ENCODE measurements around the gene DHX40.
A peak's percentile ranks its signal among the peaks of the same experiment; 100 is the strongest.

DHX40 gene

DNA sequence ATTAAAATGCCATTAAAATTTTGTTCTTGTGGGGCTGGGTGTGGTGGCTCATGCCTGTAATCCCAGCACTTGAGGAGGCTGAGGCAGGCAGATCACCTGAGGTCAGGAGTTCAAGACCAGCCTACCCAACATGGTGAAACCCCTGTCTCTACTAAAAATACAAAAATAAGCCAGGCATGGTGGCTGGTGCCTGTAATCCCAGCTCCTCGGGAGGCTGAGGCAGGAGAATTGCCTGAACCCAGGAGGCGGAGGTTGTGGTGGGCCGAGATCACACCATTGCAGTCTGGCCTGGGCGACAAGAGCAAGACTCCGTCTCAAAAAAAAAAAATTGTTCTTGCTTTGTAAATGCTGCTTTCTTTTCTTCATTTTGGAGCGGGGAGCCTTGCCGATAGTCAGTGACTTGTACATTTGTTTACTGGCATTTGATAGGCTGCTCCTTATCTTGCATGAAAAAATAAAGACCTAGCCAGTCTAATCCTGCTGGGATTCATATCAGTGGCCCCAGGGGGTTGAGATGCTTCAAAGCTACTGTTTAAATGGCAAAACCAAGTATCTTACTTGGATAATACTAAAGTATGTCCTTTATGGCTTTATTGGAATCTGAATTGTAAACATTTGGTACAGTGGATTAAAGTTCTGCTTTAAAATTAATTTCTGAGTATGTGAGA lies 51.0 kb downstream of the DHX40 start:
- peaks cover 37% of the 10 kb centered on the region for H3K79me2 ChIP-seq (ENCODE audit: insufficient read depth, low read length)
- H2AFZ ChIP-seq (ENCODE audit: low read depth, low read length) = no peak overlapping the region
- H3K9me3 ChIP-seq (ENCODE audit: insufficient read depth, low read length, severe bottlenecking) = no peaks in the 10 kb centered on the region
- no peak overlapping the region for H3K27ac ChIP-seq (ENCODE audit: low read length)
- peaks cover 3% of the 10 kb centered on the region; the same call in 1 of the 2 replicates for H3K36me3 ChIP-seq (ENCODE audit: insufficient read depth, low read length)
- no peak for TF ChIP-seq CTCF (IDR thresholded peaks at IDR 0.05; ENCODE audit: borderline replicate concordance, extremely low read depth, low read length, poor library complexity, severe bottlenecking)
- TF ChIP-seq EZH2 (IDR thresholded peaks at IDR 0.05; ENCODE audit: borderline replicate concordance, low read depth, low read length, severe bottlenecking) = no peak
- H3K4me2 ChIP-seq (ENCODE audit: insufficient read depth, low read length) = no peak overlapping the region
- H3K4me3 ChIP-seq (ENCODE audit: low read depth in 1 of 2, low read length in 2 of 2) = no peak overlapping the region
- H3K4me1 ChIP-seq (ENCODE audit: insufficient read depth, low read length) = peaks cover 23% of the 10 kb centered on the region
- DNase-seq (no peak), ATAC-seq (ENCODE audit: insufficient read depth, low read depth) (no peak)
- no peak overlapping the region for H3K9ac ChIP-seq (ENCODE audit: low read depth, low read length)
- peaks cover 8% of the 10 kb centered on the region for H4K20me1 ChIP-seq (ENCODE audit: insufficient read depth, low read length)
- H3K27me3 ChIP-seq (ENCODE audit: insufficient read depth, low read length, poor library complexity) = no peaks in the 10 kb centered on the region

DNA sequence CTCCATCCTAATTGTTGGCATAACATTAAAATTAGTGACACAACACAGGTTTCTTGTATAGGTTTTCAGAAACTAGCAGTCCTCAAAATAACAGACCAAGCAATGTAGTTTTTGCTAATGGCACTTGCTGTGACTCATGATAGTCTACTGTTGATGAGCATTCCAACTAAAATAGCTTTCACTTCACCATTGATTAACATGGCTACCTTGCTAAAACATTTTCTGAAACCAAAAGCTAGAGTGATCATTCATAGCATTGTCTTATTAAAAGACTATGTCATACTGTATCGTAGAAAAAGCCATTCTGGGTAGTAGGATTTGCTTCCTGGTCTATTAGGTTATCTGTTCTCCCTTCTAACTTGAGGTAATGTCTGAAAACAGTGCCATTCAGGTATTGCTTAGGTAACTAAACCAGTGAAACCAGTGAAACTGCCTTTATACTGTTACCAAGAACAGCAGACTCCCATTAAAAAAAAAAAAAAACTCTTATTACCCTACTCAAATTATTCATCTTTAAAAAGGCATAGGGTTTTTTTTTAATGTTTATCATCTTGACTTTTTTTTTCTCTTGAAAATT lies 51.8 kb downstream of the DHX40 start:
- Histone ChIP-seq H3K4me1 (ENCODE audit: insufficient read depth, low read length) (peaks cover 31% of the 10 kb centered on the region), H2AFZ (ENCODE audit: low read depth, low read length) (no peak overlapping the region), H3K27ac (ENCODE audit: low read length) (no peak overlapping the region), H3K36me3 (ENCODE audit: insufficient read depth, low read length) (peaks cover 3% of the 10 kb centered on the region; the same call in 1 of the 2 replicates), H3K27me3 (ENCODE audit: insufficient read depth, low read length, poor library complexity) (no peaks in the 10 kb centered on the region), H3K9me3 (ENCODE audit: insufficient read depth, low read length, severe bottlenecking) (no peaks in the 10 kb centered on the region), H3K4me2 (ENCODE audit: insufficient read depth, low read length) (peak overlapping the region; percentile 91), H3K79me2 (ENCODE audit: insufficient read depth, low read length) (peaks cover 46% of the 10 kb centered on the region), H4K20me1 (ENCODE audit: insufficient read depth, low read length) (peaks cover 16% of the 10 kb centered on the region), H3K4me3 (ENCODE audit: low read depth in 1 of 2, low read length in 2 of 2) (no peak overlapping the region), H3K9ac (ENCODE audit: low read depth, low read length) (no peak overlapping the region)
- no peak for DNase-seq
- TF ChIP-seq EZH2 (IDR thresholded peaks at IDR 0.05; ENCODE audit: borderline replicate concordance, low read depth, low read length, severe bottlenecking) = no peak
- no peak for TF ChIP-seq CTCF (IDR thresholded peaks at IDR 0.05; ENCODE audit: borderline replicate concordance, extremely low read depth, low read length, poor library complexity, severe bottlenecking)
- no peak for ATAC-seq (ENCODE audit: insufficient read depth, low read depth)

DNA sequence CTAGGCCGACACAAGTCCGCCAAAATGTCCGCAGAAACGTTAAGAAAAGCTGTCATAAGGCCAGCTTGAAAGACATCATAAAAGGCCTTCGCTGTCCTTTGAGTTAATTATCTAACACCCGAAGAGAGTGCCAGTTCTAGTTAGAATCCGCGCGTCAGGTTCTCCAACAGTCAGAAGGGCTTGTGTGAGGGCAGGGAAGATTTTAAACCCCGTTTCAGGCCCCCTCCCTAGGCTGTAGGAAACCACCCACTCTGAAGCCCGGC lies 53.6 kb downstream of the DHX40 start:
- Histone ChIP-seq H3K9ac (ENCODE audit: low read depth, low read length) (peak overlapping the region; percentile 81), H3K4me1 (ENCODE audit: insufficient read depth, low read length) (peaks cover 48% of the 10 kb centered on the region), H3K27me3 (ENCODE audit: insufficient read depth, low read length, poor library complexity) (no peaks in the 10 kb centered on the region), H2AFZ (ENCODE audit: low read depth, low read length) (peak overlapping the region; percentile 86), H3K4me2 (ENCODE audit: insufficient read depth, low read length) (peak overlapping the region; percentile 91), H3K9me3 (ENCODE audit: insufficient read depth, low read length, severe bottlenecking) (no peaks in the 10 kb centered on the region), H3K79me2 (ENCODE audit: insufficient read depth, low read length) (peaks cover 63% of the 10 kb centered on the region), H3K36me3 (ENCODE audit: insufficient read depth, low read length) (peaks cover 13% of the 10 kb centered on the region), H4K20me1 (ENCODE audit: insufficient read depth, low read length) (peaks cover 34% of the 10 kb centered on the region), H3K27ac (ENCODE audit: low read length) (peak overlapping the region; percentile 98), H3K4me3 (ENCODE audit: low read depth in 1 of 2, low read length in 2 of 2) (peak overlapping the region; percentile 70 to 79)
- no peak for TF ChIP-seq EZH2 (IDR thresholded peaks at IDR 0.05; ENCODE audit: borderline replicate concordance, low read depth, low read length, severe bottlenecking)
- peak; percentile 18 for TF ChIP-seq CTCF (IDR thresholded peaks at IDR 0.05; ENCODE audit: borderline replicate concordance, extremely low read depth, low read length, poor library complexity, severe bottlenecking)
- no peak for DNase-seq
- no peak for ATAC-seq (ENCODE audit: insufficient read depth, low read depth)
